GM23338 (cell line): Measurements from ENCODE around the gene TRDN. TPM values are rescaled to one million over a fixed set of nuclear protein-coding genes. Genes with fewer than 3 reads are reported as not detected.

ENCODE experiments used
- ATAC-seq: fragments of 200-7000 bp; cut with Tn5 transposase; 3 replicates; pipeline ENCODE4 v1.9.1; 2020
- DNase-seq: peaks from one replicate; pipeline ENCODE4 v3.0.0-alpha.2; 2015; ENCODE audit warnings: low spot score
- H2AFZ ChIP-seq: fragments of 200-600 bp; sonication (generic); 2 replicates; pipeline ENCODE4 v1.8.0; 2016; ENCODE audit warnings: antibody characterized with exemption, mild to moderate bottlenecking, moderate library complexity
- H3F3A ChIP-seq: fragments of 200-600 bp; sonication (generic); replicated peaks from 2 replicates; pipeline ENCODE4 v1.8.0; 2017; ENCODE audit warnings: antibody characterized with exemption, mixed run types, low read depth
- H3K27ac ChIP-seq: fragments of 200-600 bp; sonication (generic); 2 replicates; pipeline ENCODE4 v1.6.1; 2016; ENCODE audit warnings: low read depth
- H3K27me3 ChIP-seq: fragments of 200-600 bp; sonication (generic); 2 replicates; pipeline ENCODE4 v1.8.0; 2016; ENCODE audit warnings: mild to moderate bottlenecking, mixed run types, moderate library complexity; ENCODE audit not compliant: insufficient read depth
- H3K36me3 ChIP-seq: fragments of 200-600 bp; sonication (generic); 2 replicates; pipeline ENCODE4 v1.8.0; 2016; ENCODE audit warnings: mild to moderate bottlenecking; ENCODE audit not compliant: insufficient read depth
- H3K4me1 ChIP-seq: fragments of 200-600 bp; sonication (generic); 2 replicates; pipeline ENCODE4 v1.8.0; 2016; ENCODE audit warnings: mild to moderate bottlenecking, moderate library complexity; ENCODE audit not compliant: insufficient read depth
- H3K4me2 ChIP-seq: fragments of 200-600 bp; sonication (generic); 2 replicates; pipeline ENCODE4 v1.7.1; 2017; ENCODE audit warnings: mixed run types
- H3K4me3 ChIP-seq: fragments of 200-600 bp; sonication (generic); 2 replicates; pipeline ENCODE4 v1.6.1; 2016; ENCODE audit warnings: mixed run types
- H3K79me2 ChIP-seq: fragments of 200-600 bp; sonication (generic); replicated peaks from 2 replicates; pipeline ENCODE4 v1.8.0; 2017; ENCODE audit warnings: mild to moderate bottlenecking; ENCODE audit not compliant: insufficient read depth
- H3K9me2 ChIP-seq: fragments of 200-600 bp; sonication (generic); 2 replicates; pipeline ENCODE4 v1.8.0; 2017; ENCODE audit not compliant: insufficient read depth
- H4K20me1 ChIP-seq: fragments of 200-600 bp; sonication (generic); replicated peaks from 2 replicates; pipeline ENCODE4 v1.8.0; 2017; ENCODE audit warnings: mild to moderate bottlenecking; ENCODE audit not compliant: insufficient read depth
- H3K27ac Mint-ChIP-seq: 2 replicates; pipeline ENCODE4 v1.8.0; 2020; ENCODE audit warnings: inconsistent platforms, mild to moderate bottlenecking, moderate library complexity, mixed read lengths
- H3K27me3 Mint-ChIP-seq: 3 replicates; pipeline ENCODE4 v1.8.0; 2022; ENCODE audit warnings: low read depth, mild to moderate bottlenecking, moderate library complexity, mixed read lengths, inconsistent platforms; ENCODE audit not compliant: insufficient read depth, poor library complexity
- H3K36me3 Mint-ChIP-seq: 3 replicates; pipeline ENCODE4 v1.8.0; 2021; ENCODE audit warnings: low read depth, mild to moderate bottlenecking, inconsistent platforms, moderate library complexity, mixed read lengths
- H3K4me1 Mint-ChIP-seq: 3 replicates; pipeline ENCODE4 v1.8.0; 2020; ENCODE audit warnings: mild to moderate bottlenecking, inconsistent platforms, mixed read lengths
- H3K4me3 Mint-ChIP-seq: 3 replicates; pipeline ENCODE4 v1.8.0; 2021; ENCODE audit warnings: moderate library complexity, mild to moderate bottlenecking, inconsistent platforms, mixed read lengths
- H3K9me3 Mint-ChIP-seq: 3 replicates; pipeline ENCODE4 v1.8.0; 2020; ENCODE audit warnings: moderate library complexity, mild to moderate bottlenecking, inconsistent platforms, mixed read lengths
- CREB1 ChIP-seq: fragments of 250-450 bp; sonication (Bioruptor Pico); IDR thresholded peaks from 2 replicates; pipeline ENCODE4 v1.5.0; 2020; ENCODE audit warnings: low read depth, mild to moderate bottlenecking, moderate library complexity
- EZH2 ChIP-seq: fragments of 200-600 bp; sonication (generic); IDR thresholded peaks from one replicate; pipeline ENCODE4 v1.8.0; 2017; ENCODE audit warnings: antibody characterized with exemption, mild to moderate bottlenecking, low read depth; ENCODE audit not compliant: unreplicated experiment
- EZH2phosphoT487 ChIP-seq: fragments of 200-600 bp; sonication (generic); IDR thresholded peaks from one replicate; pipeline ENCODE4 v1.8.1; 2018; ENCODE audit warnings: antibody characterized with exemption; ENCODE audit not compliant: unreplicated experiment
- JUNB ChIP-seq: IDR thresholded peaks from one replicate; pipeline ENCODE4 v1.6.1; 2016; ENCODE audit warnings: antibody characterized with exemption; ENCODE audit not compliant: unreplicated experiment
- NANOG ChIP-seq: IDR thresholded peaks from 2 replicates; pipeline ENCODE4 v1.6.1; 2016; ENCODE audit warnings: antibody characterized with exemption, borderline replicate concordance
- POLR2AphosphoS5 ChIP-seq: IDR thresholded peaks from 2 replicates; pipeline ENCODE4 v1.6.1; 2016; ENCODE audit warnings: antibody characterized with exemption, low read depth
- ZNF114 ChIP-seq: fragments of 250-450 bp; sonication (Bioruptor Pico); IDR thresholded peaks from 2 replicates; pipeline ENCODE4 v1.5.0; 2020; ENCODE audit warnings: mild to moderate bottlenecking, moderate library complexity
- ZNF331 ChIP-seq: fragments of 250-450 bp; sonication (Bioruptor Pico); IDR thresholded peaks from 2 replicates; pipeline ENCODE4 v1.5.0; 2020; ENCODE audit warnings: low read depth, mild to moderate bottlenecking, moderate library complexity
- polyA plus RNA-seq: library from polyadenylated mRNA; unstranded; fragments of >200 nt; fragmentation: Nextera tagmentation; extraction: Ambion mirVana; gene quantifications from 2 replicates; pipeline ENCODE4 v1.2.1, GENCODE V29; 2016
- total RNA-seq: library from RNA; depleted of rRNA; stranded (reverse); fragments of >200 nt; shearing (Covaris generic); gene quantifications from 2 replicates; pipeline ENCODE4 v1.2.3, GENCODE V29; 2014
- TF ChIP-seq, protein P1 (sequence below): IDR thresholded peaks from one replicate; pipeline ENCODE4 v1.6.1; 2018; ENCODE audit warnings: antibody characterized with exemption; ENCODE audit not compliant: unreplicated experiment
- TF ChIP-seq, protein P2 (sequence below), 2 experiments: fragments of 200-600 bp in 1 of 2; sonication (generic) in 1 of 2; conservative IDR thresholded peaks; 2 replicates each; pipeline versions ENCODE4 v1.5.1 to v1.6.1; 2016 to 2017; ENCODE audit warnings: antibody characterized with exemption in 2 of 2, low read depth in 2 of 2, mild to moderate bottlenecking in 2 of 2, moderate library complexity in 1 of 2
- TF ChIP-seq, protein P3 (sequence below): IDR thresholded peaks from 2 replicates; pipeline ENCODE4 v1.6.1; 2016; ENCODE audit warnings: antibody characterized with exemption

TRDN gene
- total and polyA plus RNA-seq, 2 experiments from 2014 or later, result 35.5 to 137 TPM

DNA sequence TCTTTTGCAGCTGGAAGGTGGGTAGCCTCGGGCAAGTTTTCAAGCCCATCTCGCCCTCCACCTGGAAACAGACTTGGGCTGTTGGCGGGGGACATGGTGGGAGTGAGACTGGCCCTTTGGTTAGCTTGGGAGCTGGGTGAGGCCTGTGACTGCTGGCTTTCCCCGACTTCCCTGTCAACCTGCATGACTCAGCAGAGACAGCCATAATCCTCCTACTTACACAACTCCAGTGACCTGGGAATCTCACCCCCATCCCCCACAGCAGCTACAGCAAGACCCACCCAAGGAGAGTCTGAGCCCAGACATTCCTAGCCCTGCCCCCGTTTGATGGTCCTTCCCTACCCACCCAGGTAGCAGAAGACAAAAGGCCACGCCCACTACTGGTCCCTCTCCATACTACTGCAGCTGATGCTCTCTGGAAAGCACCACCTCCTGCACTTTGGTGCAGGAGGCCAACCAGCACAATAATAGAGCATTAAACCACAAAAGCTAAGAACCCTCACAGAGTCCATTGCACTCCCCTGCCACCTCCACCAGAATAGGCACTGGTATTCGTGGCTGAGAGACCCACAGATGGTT is 188.4 kb downstream of the TRDN start (continued):
- TF ChIP-seq, protein P1, sequence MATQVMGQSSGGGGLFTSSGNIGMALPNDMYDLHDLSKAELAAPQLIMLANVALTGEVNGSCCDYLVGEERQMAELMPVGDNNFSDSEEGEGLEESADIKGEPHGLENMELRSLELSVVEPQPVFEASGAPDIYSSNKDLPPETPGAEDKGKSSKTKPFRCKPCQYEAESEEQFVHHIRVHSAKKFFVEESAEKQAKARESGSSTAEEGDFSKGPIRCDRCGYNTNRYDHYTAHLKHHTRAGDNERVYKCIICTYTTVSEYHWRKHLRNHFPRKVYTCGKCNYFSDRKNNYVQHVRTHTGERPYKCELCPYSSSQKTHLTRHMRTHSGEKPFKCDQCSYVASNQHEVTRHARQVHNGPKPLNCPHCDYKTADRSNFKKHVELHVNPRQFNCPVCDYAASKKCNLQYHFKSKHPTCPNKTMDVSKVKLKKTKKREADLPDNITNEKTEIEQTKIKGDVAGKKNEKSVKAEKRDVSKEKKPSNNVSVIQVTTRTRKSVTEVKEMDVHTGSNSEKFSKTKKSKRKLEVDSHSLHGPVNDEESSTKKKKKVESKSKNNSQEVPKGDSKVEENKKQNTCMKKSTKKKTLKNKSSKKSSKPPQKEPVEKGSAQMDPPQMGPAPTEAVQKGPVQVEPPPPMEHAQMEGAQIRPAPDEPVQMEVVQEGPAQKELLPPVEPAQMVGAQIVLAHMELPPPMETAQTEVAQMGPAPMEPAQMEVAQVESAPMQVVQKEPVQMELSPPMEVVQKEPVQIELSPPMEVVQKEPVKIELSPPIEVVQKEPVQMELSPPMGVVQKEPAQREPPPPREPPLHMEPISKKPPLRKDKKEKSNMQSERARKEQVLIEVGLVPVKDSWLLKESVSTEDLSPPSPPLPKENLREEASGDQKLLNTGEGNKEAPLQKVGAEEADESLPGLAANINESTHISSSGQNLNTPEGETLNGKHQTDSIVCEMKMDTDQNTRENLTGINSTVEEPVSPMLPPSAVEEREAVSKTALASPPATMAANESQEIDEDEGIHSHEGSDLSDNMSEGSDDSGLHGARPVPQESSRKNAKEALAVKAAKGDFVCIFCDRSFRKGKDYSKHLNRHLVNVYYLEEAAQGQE, result no peak
- TF ChIP-seq ZNF331, result no peak
- TF ChIP-seq, protein P2, sequence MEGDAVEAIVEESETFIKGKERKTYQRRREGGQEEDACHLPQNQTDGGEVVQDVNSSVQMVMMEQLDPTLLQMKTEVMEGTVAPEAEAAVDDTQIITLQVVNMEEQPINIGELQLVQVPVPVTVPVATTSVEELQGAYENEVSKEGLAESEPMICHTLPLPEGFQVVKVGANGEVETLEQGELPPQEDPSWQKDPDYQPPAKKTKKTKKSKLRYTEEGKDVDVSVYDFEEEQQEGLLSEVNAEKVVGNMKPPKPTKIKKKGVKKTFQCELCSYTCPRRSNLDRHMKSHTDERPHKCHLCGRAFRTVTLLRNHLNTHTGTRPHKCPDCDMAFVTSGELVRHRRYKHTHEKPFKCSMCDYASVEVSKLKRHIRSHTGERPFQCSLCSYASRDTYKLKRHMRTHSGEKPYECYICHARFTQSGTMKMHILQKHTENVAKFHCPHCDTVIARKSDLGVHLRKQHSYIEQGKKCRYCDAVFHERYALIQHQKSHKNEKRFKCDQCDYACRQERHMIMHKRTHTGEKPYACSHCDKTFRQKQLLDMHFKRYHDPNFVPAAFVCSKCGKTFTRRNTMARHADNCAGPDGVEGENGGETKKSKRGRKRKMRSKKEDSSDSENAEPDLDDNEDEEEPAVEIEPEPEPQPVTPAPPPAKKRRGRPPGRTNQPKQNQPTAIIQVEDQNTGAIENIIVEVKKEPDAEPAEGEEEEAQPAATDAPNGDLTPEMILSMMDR (conservative IDR thresholded peaks at IDR 0.05; ENCODE audit: low read depth in 2 of 2), result no peak
- TF ChIP-seq, protein P3, sequence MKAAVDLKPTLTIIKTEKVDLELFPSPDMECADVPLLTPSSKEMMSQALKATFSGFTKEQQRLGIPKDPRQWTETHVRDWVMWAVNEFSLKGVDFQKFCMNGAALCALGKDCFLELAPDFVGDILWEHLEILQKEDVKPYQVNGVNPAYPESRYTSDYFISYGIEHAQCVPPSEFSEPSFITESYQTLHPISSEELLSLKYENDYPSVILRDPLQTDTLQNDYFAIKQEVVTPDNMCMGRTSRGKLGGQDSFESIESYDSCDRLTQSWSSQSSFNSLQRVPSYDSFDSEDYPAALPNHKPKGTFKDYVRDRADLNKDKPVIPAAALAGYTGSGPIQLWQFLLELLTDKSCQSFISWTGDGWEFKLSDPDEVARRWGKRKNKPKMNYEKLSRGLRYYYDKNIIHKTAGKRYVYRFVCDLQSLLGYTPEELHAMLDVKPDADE, result no peak
- no peak for TF ChIP-seq EZH2phosphoT487
- TF ChIP-seq JUNB, result no peak
- TF ChIP-seq ZNF114 (CRISPR knock-in tag), result no peak

DNA sequence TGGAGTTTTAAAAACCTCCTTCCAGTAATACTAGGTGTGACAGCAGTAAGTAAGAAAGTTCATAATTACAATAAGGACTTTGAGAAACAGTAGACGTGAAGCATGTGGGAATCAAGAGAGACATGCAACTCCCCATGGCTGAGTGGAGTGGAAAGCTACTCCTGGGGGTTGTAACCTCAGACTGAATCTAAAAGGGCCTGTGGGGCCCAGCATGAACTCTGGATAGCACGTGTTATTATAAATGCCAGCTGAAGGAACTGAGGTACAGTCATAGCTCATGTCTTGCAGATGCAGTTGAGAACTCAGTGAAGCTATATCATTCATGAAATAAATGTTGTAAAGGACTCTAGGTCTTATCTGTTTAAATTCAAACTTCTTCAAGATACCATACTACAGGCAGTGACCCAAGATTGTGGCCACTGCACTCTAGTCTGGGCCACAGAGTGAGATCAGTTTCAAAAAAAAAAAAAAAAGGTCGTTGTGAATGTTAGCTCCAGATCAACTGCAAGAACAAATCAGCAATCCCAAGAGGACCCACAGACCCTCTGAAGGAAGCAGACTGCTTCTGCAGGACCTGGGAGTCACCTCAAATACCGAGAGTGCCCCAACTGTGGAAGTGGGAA is 189.3 kb downstream of the TRDN start:
- Mint-ChIP-seq H3K27ac (no peak overlapping the region), H3K4me3 (no peak overlapping the region), H3K4me1 (no peaks in the 10 kb centered on the region; the same call in 2 of the 3 replicates), H3K9me3 (peaks cover 16% of the 10 kb centered on the region), H3K36me3 (peaks cover 20% of the 10 kb centered on the region; the same call in 2 of the 3 replicates), H3K27me3 (no peaks in the 10 kb centered on the region)
- Histone ChIP-seq H3K4me2 (no peak overlapping the region), H3K27me3 (no peaks in the 10 kb centered on the region), H3K36me3 (no peaks in the 10 kb centered on the region), H3K4me3 (no peak overlapping the region), H3K79me2 (no peaks in the 10 kb centered on the region), H3K9me2 (no peaks in the 10 kb centered on the region), H4K20me1 (no peaks in the 10 kb centered on the region), H3K27ac (no peak overlapping the region), H3F3A (no peaks in the 10 kb centered on the region), H2AFZ (no peak overlapping the region), H3K4me1 (no peaks in the 10 kb centered on the region)
- ATAC-seq (no peak), DNase-seq (no peak)
- no peak for TF ChIP-seq EZH2
- no peak for TF ChIP-seq POLR2AphosphoS5
- TF ChIP-seq, protein P2 (conservative IDR thresholded peaks at IDR 0.05; ENCODE audit: low read depth in 2 of 2), result no peak
- TF ChIP-seq, protein P3, result no peak
- TF ChIP-seq, protein P1, result no peak
- TF ChIP-seq CREB1 (CRISPR knock-in tag), result no peak
- no peak for TF ChIP-seq ZNF114 (CRISPR knock-in tag)
- TF ChIP-seq NANOG, result no peak
